Retinal pigment epithelial cell (primary cell): ENCODE data around the gene COL6A1.

Experiments
- DNase-seq: peaks from one replicate; pipeline ENCODE4 v3.0.0-alpha.2; 2010; ENCODE audit warnings: low read depth
- H3K4me3 ChIP-seq: 2 replicates; pipeline ENCODE4 v1.5.1; 2011; ENCODE audit warnings: mild to moderate bottlenecking, low read length, control low read depth, moderate library complexity
- TF ChIP-seq, protein P1 (sequence below): conservative IDR thresholded peaks from 2 replicates; pipeline ENCODE4 v1.5.1; 2011; ENCODE audit warnings: low read depth, low read length, control low read depth, inconsistent platforms

Gene COL6A1

GRCh38 chr21:45983981-45984551 is 2.5 kb downstream of the COL6A1 start:
- TF ChIP-seq, protein P1, sequence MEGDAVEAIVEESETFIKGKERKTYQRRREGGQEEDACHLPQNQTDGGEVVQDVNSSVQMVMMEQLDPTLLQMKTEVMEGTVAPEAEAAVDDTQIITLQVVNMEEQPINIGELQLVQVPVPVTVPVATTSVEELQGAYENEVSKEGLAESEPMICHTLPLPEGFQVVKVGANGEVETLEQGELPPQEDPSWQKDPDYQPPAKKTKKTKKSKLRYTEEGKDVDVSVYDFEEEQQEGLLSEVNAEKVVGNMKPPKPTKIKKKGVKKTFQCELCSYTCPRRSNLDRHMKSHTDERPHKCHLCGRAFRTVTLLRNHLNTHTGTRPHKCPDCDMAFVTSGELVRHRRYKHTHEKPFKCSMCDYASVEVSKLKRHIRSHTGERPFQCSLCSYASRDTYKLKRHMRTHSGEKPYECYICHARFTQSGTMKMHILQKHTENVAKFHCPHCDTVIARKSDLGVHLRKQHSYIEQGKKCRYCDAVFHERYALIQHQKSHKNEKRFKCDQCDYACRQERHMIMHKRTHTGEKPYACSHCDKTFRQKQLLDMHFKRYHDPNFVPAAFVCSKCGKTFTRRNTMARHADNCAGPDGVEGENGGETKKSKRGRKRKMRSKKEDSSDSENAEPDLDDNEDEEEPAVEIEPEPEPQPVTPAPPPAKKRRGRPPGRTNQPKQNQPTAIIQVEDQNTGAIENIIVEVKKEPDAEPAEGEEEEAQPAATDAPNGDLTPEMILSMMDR = no peak
- H3K4me3 ChIP-seq = no peak overlapping the region
- DNase-seq = no peak

DNA sequence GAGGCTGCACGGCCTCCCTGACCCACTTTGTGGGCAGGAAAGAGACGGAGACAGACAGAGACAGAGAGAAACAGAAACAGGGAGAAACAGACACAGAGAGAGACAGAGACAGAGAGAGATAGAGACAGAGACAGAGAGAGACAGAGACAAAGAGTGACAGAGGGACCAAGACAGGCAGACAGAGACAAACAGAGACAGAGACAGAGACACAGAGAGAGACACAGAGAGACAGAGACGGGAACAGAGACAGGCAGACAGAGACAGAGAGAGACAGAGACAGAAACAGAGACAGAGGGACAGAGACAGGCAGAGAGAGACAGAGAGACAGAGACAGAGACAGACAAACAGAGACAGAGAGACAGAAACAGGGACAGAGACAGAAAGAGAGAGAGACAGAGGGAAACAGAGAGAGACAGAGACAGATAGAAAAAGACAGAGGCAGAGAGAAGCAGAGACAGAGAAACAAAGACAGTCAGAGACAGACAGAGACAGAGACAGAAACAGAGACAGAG is 3.1 kb downstream of the COL6A1 start:
- DNase-seq = no peak
- no peak overlapping the region for H3K4me3 ChIP-seq
- TF ChIP-seq, protein P1 = no peak

GRCh38 chr21:45985471-45986315 is 4.1 kb downstream of the COL6A1 start:
- no peak for DNase-seq
- no peak overlapping the region for H3K4me3 ChIP-seq
- TF ChIP-seq, protein P1 = no peak

GRCh38 chr21:45986316-45987051 is 4.9 kb downstream of the COL6A1 start:
- DNase-seq = no peak
- TF ChIP-seq, protein P1 = no peak
- H3K4me3 ChIP-seq = no peak overlapping the region

DNA sequence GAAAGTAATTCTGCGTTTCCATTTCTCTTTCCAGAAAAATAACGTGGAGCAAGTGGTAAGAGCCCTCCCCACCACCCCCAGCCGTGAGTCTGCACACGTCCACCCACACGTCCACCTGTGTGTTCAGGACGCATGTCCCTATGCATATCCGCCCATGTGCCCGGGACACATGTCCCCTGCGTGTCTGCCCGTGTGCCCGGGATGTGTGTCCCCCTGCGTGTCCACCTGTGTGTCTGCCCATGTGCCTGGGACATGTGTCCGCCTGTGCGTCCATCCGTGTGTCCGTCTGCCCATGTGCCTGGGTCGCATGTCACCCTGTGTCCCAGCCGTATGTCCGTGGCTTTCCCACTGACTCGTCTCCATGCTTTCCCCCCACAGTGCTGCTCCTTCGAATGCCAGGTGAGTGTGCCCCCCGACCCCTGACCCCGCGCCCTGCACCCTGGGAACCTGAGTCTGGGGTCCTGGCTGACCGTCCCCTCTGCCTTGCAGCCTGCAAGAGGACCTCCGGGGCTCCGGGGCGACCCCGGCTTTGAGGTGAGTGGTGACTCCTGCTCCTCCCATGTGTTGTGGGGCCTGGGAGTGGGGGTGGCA is 5.6 kb downstream of the COL6A1 start:
- TF ChIP-seq, protein P1 = no peak
- no peak for DNase-seq
- no peak overlapping the region for H3K4me3 ChIP-seq

DNA sequence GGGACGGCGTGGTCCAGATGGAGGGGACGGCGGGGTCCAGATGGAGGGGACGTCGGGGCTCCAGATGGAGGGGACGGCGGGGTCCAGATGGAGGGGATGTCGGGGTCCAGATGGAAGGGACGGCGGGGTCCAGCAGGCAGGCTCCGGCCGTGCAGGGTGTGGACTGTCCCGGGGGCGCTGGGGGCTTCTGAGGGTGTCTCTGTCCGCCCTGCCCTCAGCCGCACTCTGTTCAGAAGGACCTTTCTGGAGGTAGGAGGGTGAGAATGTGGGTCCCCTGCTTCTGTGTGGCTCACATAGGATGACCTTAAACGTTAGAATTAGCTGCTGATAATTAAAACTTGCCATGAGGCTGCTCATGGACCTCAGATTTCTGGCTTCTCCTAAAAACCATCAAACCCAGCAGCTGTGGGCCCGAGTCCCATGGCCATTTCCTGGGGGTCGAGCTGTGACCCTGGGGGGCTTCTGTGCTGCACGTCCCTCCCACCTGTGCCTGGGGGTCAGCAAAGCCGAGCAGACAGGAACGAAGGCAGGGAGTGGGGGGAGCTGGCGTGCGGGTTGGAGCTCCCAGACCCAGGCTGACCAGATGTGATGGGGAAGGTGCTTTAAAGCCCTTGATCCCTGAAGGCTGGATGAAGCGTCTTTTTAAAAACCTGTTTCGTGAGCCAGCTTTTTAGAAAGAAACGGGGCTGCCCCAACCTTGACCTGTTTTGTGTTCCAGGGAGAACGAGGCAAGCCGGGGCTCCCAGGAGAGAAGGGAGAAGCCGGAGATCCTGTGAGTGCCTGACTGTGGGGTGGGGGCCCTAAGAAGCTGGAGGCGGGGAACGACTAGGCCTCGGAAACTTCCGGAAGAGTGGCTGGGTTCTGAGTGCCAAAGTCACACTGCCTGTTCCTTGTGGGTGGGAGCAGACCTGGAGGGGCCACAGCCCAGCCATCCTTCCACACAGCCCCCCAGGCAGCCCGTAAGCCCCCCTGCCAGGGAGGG is 7.1 kb downstream of the COL6A1 start:
- no peak for DNase-seq
- no peak overlapping the region for H3K4me3 ChIP-seq
- TF ChIP-seq, protein P1 = no peak
